HEK293T (cell line): ENCODE results near the gene GSTA3.
"Not testable (repeated sequence)": the region's sequence is repeated elsewhere in the genome, so short reads cannot be mapped to it uniquely, and the experiment has no call there.

Experiments used
- CTCF ChIA-PET: fragments of 350-600 bp; formaldehyde crosslinking; extraction: SDS; loops from one replicate; lab custom pipeline; 2021; ENCODE audit warnings: antibody characterized with exemption, inconsistent platforms; lab: Yijun Ruan, JAX
- POLR2A ChIA-PET: fragments of 350-600 bp; formaldehyde crosslinking; extraction: SDS; loops from one replicate; lab custom pipeline; 2020; ENCODE audit warnings: antibody characterized with exemption, inconsistent platforms; lab: Yijun Ruan, JAX
- DNase-seq: peaks from one replicate; pipeline ENCODE4 v3.0.0; 2012; ENCODE audit warnings: mixed read lengths; ENCODE audit errors: extremely low spot score
- ARNT ChIP-seq: fragments of 450-650 bp; IDR thresholded peaks from 2 replicates; pipeline ENCODE4 v1.6.1; 2017; ENCODE audit warnings: mild to moderate bottlenecking
- BHLHE40 ChIP-seq: fragments of 450-650 bp; IDR thresholded peaks from 2 replicates; pipeline ENCODE4 v1.6.1; 2016; ENCODE audit warnings: mild to moderate bottlenecking, moderate library complexity, borderline replicate concordance
- CTBP1 ChIP-seq: fragments of 450-650 bp; IDR thresholded peaks from 2 replicates; pipeline ENCODE4 v1.6.1; 2016; ENCODE audit warnings: borderline replicate concordance
- ELF4 ChIP-seq: fragments of 450-650 bp; IDR thresholded peaks from 2 replicates; pipeline ENCODE4 v1.6.1; 2017; ENCODE audit warnings: antibody characterized with exemption
- FOXA1 ChIP-seq: fragments of 450-650 bp; IDR thresholded peaks from 2 replicates; pipeline ENCODE4 v1.6.1; 2016; ENCODE audit warnings: mild to moderate bottlenecking
- FOXK2 ChIP-seq: fragments of 450-650 bp; IDR thresholded peaks from 2 replicates; pipeline ENCODE4 v1.6.1; 2016; ENCODE audit warnings: mild to moderate bottlenecking
- FOXM1 ChIP-seq: fragments of 450-650 bp; IDR thresholded peaks from 2 replicates; pipeline ENCODE4 v1.6.1; 2017; ENCODE audit warnings: mild to moderate bottlenecking, borderline replicate concordance
- HDGF ChIP-seq: fragments of 450-650 bp; IDR thresholded peaks from 2 replicates; pipeline ENCODE4 v1.6.1; 2017; ENCODE audit warnings: antibody characterized with exemption, borderline replicate concordance
- L3MBTL2 ChIP-seq: fragments of 450-650 bp; conservative IDR thresholded peaks from 2 replicates; pipeline ENCODE4 v1.6.1; 2016; ENCODE audit warnings: mild to moderate bottlenecking
- LEF1 ChIP-seq: fragments of 450-650 bp; IDR thresholded peaks from 2 replicates; pipeline ENCODE4 v1.6.1; 2017; ENCODE audit warnings: mild to moderate bottlenecking, borderline replicate concordance
- NFRKB ChIP-seq: fragments of 450-650 bp; IDR thresholded peaks from 2 replicates; pipeline ENCODE4 v1.6.1; 2016; ENCODE audit warnings: mild to moderate bottlenecking, moderate library complexity
- PKNOX1 ChIP-seq: fragments of 450-650 bp; IDR thresholded peaks from 2 replicates; pipeline ENCODE4 v1.6.1; 2016
- SP1 ChIP-seq: fragments of 450-650 bp; IDR thresholded peaks from 2 replicates; pipeline ENCODE4 v1.6.1; 2017
- SUZ12 ChIP-seq: fragments of 450-650 bp; IDR thresholded peaks from 2 replicates; pipeline ENCODE4 v1.6.1; 2016; ENCODE audit warnings: mild to moderate bottlenecking
- TARDBP ChIP-seq: fragments of 450-650 bp; IDR thresholded peaks from 2 replicates; pipeline ENCODE4 v1.6.1; 2016
- ZNF384 ChIP-seq: fragments of 450-650 bp; IDR thresholded peaks from 2 replicates; pipeline ENCODE4 v1.6.1; 2016

Gene GSTA3

GRCh38 chr6:52925919-52926792 is 16.7 kb upstream of the GSTA3 start:
- TF ChIP-seq BHLHE40: no peak
- DNase-seq: no peak
- ChIA-PET CTCF (no interaction called here), POLR2A (no interaction called here)

- DNase-seq: no peak
- TF ChIP-seq NFRKB (no peak), HDGF (no peak), TARDBP (no peak), L3MBTL2 (no peak), SUZ12 (no peak), ARNT (no peak), LEF1 (no peak), FOXM1 (no peak), SP1 (no peak), FOXA1 (no peak), ELF4 (no peak), CTBP1 (no peak), FOXK2 (no peak), BHLHE40 (no peak), ZNF384 (no peak), PKNOX1 (no peak)
- CTCF ChIA-PET: no interaction called here
- POLR2A ChIA-PET: no interaction called here
Measured at GRCh38 chr6:52925042-52925441, 15.5 kb upstream of the GSTA3 start.

GRCh38 chr6:52923689-52924088 is 14.2 kb upstream of the GSTA3 start:
- CTCF ChIA-PET, POLR2A ChIA-PET, DNase-seq: not testable (repeated sequence)

- ChIA-PET POLR2A (no interaction called here), CTCF (no interaction called here)
- no peak for DNase-seq
- TF ChIP-seq CTBP1 (no peak), HDGF (no peak), L3MBTL2 (no peak), LEF1 (no peak), PKNOX1 (no peak), FOXA1 (no peak), ZNF384 (no peak), SUZ12 (no peak), FOXM1 (no peak), NFRKB (no peak), TARDBP (no peak), BHLHE40 (no peak), ELF4 (no peak), ARNT (no peak), SP1 (no peak), FOXK2 (no peak)
Measured at GRCh38 chr6:52922161-52922560, 12.7 kb upstream of the GSTA3 start.

GRCh38 chr6:52921743-52922142 is 12.2 kb upstream of the GSTA3 start:
- no peak for DNase-seq
- ChIA-PET CTCF (no interaction called here), POLR2A (no interaction called here)
- no peak for TF ChIP-seq TARDBP
- TF ChIP-seq PKNOX1: no peak
- TF ChIP-seq ZNF384: no peak
- no peak for TF ChIP-seq L3MBTL2
- no peak for TF ChIP-seq SP1
- TF ChIP-seq BHLHE40: no peak
- no peak for TF ChIP-seq LEF1
- no peak for TF ChIP-seq HDGF
- no peak for TF ChIP-seq ARNT
- TF ChIP-seq FOXK2: no peak
- no peak for TF ChIP-seq FOXA1
- TF ChIP-seq CTBP1: no peak
- TF ChIP-seq ELF4: no peak
- no peak for TF ChIP-seq SUZ12

- DNase-seq, POLR2A ChIA-PET, CTCF ChIA-PET: not testable (repeated sequence)
Measured at GRCh38 chr6:52919511-52919910, 10.0 kb upstream of the GSTA3 start.

- DNase-seq, POLR2A ChIA-PET: not testable (repeated sequence)
- CTCF ChIA-PET: interaction anchor here (0.6 kb wide), 1 partner anchor 253 kb away, joined by 6 read pairs; no protein-coding TSS in a partner anchor
Measured at GRCh38 chr6:52918771-52919170, 9.3 kb upstream of the GSTA3 start.

- CTCF ChIA-PET: interaction anchor here (0.6 kb wide), 1 partner anchor 253 kb away, joined by 6 read pairs; no protein-coding TSS in a partner anchor
- DNase-seq, POLR2A ChIA-PET: not testable (repeated sequence)
Measured at GRCh38 chr6:52918027-52918686, 8.7 kb upstream of the GSTA3 start.
